ENCODE results near the gene REEP6.
"Not testable (repeated sequence)": the region's sequence is repeated elsewhere in the genome, so short reads cannot be mapped to it uniquely, and the experiment has no call there.

The REEP6 gene

DNA sequence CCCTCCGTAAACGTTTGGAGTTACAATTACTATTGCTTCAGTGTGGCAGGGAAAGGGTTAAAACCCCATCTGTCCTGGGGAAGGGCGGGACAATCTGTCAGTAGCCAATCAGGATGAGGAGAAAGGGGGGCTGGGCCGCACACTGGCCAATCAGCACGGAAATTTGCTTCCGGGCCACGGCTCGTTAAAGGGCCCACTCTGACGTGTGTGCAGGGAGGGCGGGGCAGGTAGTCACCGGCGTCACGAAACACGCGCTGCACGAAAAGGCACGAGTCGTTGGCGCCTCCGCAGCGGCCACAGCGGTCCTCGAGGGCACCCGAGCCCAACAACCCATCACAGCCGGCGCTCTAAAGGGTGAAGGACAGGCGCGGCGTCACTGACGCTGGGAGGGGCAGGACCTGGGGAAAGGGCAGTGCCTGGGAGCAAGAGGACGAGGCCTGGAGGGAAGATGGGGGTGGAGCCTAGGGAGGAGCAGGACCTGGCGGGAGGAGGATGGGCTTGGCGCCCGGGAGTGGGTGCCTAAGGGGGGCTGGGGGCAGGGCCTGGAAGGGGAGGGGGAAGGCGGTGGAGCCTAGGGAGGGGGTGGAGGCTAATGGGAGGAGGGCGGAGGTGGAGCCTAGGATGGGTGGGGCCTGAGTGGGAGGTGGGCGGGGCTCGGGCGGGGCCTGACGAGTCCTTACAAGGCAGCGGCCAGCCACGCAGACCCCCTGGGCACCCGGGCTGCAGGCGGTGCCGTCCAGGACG lies 17.0 kb downstream of the REEP6 start:
- DNase-seq (ENCODE audit: low read depth), result peak; percentile 83

GRCh38 chr19:1508507-1508856 lies 17.5 kb downstream of the REEP6 start:
- DNase-seq (ENCODE audit: low read depth), result no peak

DNA sequence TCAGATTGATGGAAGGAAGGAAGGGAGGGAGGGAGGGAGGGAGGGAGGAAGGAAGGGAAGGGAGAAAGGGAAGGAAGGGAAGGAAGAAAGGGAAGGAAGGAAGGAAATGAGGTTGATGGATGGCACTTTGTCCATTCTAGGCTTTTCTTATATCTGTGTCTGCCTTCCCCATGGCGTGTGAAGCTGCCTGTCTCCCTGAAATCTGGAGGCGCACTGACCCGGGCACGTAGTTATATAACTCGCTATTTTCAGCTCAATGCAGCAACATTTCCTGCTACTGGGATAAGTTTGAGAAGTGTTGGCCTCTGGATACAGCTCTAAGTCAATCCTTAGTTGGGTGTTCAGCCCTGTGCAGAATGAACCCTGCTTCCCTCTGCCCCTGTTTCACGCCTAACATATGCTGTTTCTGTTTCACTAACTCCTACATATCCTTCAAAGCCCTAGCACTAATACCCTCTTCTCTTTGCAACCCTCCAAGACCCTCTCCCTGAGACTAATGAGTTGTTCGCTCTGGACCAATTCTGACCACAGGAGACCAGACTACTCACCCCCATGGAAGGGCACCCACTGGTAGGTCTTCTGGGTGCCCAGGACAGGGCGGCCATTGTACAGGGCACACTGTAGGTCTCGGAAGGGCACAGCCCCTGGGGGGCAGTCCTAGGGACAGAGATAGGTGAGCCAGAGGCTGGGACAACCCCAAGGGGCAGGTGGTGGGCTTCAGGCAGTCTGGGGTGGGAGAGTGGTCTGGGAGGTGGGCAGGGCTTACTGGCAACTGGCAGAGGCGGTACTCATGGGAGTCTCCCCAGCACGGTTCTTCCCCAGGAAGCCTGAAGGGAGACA lies 18.8 kb downstream of the REEP6 start:
- DNase-seq (ENCODE audit: low read depth), result no peak

DNA sequence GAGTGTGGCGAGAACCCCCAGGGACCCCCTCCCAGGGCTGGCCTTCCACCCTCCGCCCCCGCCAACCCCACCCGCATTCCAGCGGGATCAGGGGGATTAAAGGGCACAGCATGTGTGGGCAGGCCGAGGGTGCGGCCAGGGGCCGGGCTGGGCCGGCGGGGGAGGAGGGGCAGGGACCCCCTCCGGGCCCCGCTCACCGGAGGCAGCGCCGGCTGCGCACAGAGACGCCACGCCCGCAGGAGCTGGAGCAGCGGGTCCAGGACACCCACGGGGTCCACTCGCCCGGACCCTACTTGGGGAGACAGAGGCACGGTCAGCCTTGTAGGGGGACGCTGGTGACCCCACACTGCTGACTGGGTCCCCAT lies 19.4 kb downstream of the REEP6 start:
- no peak for DNase-seq (ENCODE audit: low read depth)

GRCh38 chr19:1510807-1511206 lies 19.8 kb downstream of the REEP6 start:
- DNase-seq (ENCODE audit: low read depth), result no peak

GRCh38 chr19:1511318-1512317 lies 20.6 kb downstream of the REEP6 start:
- DNase-seq (ENCODE audit: low read depth), result no peak

DNA sequence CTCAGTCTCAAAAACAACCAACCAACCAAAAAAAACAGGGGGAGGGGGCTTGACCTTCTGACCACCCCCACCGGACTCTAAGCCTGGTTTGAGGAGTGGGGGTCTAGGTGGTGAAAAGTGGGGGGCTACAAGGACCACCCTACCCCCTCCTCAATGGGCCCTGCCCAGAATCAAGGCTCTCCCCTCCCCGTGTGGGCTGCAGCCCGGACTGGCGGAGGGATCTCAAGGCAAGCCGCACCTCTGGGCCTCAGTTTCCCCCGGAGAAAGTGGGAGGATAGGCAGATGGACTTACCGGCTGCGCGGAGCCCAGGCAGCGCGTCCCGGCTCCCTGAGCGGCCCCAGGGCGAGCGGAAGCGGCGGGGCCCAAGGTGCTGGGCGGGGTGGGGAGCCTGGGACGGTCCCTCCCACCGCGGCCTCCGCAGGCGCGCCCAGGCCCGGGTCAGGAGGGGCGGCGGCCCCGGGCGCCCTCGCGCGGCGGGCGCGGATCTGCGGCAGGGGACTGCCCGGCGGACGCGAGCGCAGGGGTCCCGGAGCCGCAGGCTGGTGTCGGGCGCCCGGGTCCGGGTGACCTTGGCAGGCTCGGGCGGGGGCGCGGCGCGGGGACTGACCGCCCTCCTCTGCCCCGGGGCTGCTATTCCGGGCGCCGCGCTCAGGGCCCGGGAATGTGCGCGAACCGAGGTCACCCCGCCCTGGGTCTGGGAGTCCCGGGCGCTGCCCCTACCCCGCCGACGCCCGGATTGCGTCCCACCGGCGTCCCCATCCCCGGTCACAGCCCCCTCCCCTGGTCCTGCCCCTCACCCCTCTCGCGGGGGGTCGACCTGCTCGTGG lies 21.9 kb downstream of the REEP6 start, which contains the start of gene ADAMTSL5:
Gene ADAMTSL5 (minus strand): TSS at position 349 of the 828 bp plus-strand sequence. CDS start 2,076 bp downstream, outside the sequence.
- DNase-seq (ENCODE audit: low read depth), result peak; percentile 35

DNA sequence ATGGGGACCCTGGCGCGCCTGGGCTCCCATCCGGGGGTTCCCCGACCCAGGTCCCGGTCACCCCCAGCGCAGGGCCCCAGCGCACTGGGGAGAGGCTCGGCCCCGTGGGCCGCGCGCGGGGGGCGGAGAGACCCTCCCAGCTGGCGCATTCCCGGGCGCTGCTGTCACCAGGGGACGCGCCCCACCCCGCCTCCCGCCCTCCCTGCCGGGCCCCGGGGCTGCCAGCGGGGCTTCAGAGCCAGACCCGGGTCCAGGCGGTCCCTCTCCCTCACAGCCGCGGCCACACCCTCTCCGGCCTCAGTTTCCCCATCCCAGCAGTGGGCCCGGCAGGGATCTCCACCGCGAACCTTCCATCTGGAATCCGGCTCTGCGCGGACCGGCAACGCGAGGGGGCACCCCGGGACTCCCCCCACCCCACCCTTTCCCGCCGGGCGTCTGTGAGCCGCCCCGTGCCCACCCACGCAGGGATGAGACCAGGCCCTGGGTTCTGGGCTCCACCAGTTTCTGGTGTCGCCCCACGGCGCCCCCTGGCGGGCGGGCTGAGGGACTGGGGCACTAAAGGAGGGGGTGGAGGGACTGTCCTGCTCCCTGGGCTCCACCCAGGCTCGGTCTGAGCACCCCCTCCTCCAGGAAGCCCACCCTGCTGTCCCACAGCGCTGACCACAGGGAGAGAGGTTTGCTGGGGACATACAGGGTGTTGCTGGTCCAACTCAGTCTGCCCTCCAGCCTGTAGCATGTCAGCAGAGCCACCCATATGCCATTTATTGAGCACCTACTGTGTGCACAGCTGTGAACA lies 22.7 kb downstream of the REEP6 start:
- peak; percentile 62 for DNase-seq (ENCODE audit: low read depth)

GRCh38 chr19:1514295-1514661 lies 23.3 kb downstream of the REEP6 start:
- DNase-seq (ENCODE audit: low read depth), result no peak

GRCh38 chr19:1514986-1515721 lies 24.2 kb downstream of the REEP6 start:
- DNase-seq (ENCODE audit: low read depth), result no peak

DNA sequence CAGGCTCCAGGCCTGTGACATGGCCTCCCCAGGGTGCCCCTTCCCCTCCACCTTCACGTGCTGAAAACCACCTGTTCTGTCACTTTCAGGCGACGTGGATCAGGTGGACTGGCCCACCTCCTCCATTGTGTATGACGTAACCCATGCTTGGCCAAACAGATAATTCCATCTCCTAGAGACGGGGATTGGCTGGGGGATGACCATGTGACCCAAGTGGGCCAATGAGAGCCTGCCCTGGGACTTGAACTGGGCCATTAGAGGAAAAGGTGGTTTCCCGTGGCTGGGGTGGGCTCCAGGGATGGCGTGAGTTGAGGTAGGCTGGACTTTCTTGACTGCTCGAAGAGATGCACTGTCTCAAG lies 25.4 kb downstream of the REEP6 start:
- no peak for DNase-seq (ENCODE audit: low read depth)

GRCh38 chr19:1518471-1518870 lies 27.5 kb downstream of the REEP6 start:
- no peak for DNase-seq (ENCODE audit: low read depth)

- DNase-seq (ENCODE audit: low read depth), result not testable (repeated sequence)
Observed at GRCh38 chr19:1519802-1520201, 28.8 kb downstream of the REEP6 start.

- no peak for DNase-seq (ENCODE audit: low read depth)
Observed at GRCh38 chr19:1520203-1520780, 29.3 kb downstream of the REEP6 start.

GRCh38 chr19:1521636-1522035 lies 30.7 kb downstream of the REEP6 start:
- DNase-seq (ENCODE audit: low read depth), result no peak

GRCh38 chr19:1522061-1522460 lies 31.1 kb downstream of the REEP6 start:
- DNase-seq (ENCODE audit: low read depth), result no peak

DNA sequence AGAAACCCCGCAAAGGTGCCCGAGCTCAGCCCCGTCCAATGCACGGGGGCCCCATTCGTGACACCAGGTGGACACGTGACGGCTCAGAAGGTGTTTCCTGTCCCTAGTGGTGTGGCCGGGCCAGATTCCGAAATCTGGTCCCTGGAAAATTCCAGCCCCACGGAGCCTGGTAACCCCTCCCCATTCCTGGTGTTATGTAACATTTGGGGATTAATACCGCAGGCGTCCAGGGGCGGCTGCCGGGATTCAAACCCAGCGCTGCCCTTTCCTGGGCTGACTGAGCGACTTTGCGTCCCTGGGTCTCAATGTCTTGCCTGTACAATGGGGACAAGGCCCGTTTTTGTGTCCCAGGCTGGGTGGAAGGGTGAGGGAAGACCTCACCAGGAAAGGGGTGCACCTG lies 31.9 kb downstream of the REEP6 start:
- DNase-seq (ENCODE audit: low read depth), result no peak

DNA sequence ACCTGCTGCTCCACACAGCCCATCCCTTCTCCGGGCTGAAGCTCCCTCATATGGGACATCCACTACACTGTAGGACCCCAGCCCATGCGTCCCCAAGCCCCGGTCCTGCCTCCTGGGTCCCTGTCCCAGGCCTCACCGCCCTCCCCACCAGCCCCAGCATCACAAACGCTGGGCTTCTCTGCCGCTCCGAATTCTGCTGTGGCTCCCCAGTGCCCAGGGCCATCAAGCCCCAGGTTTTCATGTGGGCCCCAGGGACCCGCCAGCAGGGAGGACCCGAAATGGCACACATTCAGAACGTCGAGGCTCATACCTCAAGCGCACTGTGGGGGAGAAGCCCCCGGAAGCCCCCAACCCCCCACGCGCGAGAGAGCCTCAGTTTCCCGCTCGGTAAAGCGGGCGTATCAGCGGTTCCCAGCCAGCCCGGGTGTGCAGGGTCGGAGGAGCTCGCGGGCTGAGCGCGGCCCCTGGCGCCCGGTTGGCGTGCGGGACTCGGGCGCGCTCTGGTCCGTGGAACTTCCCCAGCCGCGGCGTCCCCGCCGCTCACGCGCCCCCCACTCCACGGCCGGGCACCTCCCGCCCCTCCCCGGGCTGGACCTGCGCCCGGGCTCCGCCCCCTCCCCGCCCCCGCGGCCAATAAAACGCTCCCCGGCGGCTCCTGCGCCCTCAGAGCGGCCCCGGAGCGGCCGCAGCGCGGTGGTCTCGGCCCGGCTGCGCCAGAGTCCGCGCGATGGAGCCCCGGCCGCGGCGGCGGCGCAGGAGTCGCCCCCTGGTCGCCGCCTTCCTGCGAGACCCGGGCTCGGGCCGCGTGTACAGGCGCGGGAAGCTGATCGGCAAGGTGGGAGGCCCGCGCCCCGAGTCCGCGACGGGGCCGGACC lies 32.7 kb downstream of the REEP6 start, which contains the start of gene PLK5:
Gene PLK5 (plus strand): TSS at position 666 of the 875 bp plus-strand sequence. CDS start 2,920 bp downstream, outside the sequence.
- DNase-seq (ENCODE audit: low read depth), result no peak

Data from activated T-cell treated with anti-CD3 and anti-CD28 coated beads for 1 hour (primary cell).